ENCODE measurements around the gene SMAD6.

- TF ChIP-seq, protein P1, sequence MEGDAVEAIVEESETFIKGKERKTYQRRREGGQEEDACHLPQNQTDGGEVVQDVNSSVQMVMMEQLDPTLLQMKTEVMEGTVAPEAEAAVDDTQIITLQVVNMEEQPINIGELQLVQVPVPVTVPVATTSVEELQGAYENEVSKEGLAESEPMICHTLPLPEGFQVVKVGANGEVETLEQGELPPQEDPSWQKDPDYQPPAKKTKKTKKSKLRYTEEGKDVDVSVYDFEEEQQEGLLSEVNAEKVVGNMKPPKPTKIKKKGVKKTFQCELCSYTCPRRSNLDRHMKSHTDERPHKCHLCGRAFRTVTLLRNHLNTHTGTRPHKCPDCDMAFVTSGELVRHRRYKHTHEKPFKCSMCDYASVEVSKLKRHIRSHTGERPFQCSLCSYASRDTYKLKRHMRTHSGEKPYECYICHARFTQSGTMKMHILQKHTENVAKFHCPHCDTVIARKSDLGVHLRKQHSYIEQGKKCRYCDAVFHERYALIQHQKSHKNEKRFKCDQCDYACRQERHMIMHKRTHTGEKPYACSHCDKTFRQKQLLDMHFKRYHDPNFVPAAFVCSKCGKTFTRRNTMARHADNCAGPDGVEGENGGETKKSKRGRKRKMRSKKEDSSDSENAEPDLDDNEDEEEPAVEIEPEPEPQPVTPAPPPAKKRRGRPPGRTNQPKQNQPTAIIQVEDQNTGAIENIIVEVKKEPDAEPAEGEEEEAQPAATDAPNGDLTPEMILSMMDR (IDR thresholded peaks at IDR 0.05; ENCODE audit: insufficient read depth, low read depth, low read length): no peak
- no peak for TF ChIP-seq EZH2 (IDR thresholded peaks at IDR 0.05; ENCODE audit: insufficient read depth, low read length)
These were observed 9.6 kb upstream of the SMAD6 start for GRCh38 chr15:66692391-66692790.

All from astrocyte (in vitro differentiated cells and primary cell).